8988T (cell line): ENCODE measurements around the gene ZFY.

Experiments
- DNase-seq: peaks from one replicate; pipeline ENCODE4 v3.0.0; 2011

The ZFY gene

GRCh38 chrY:2934861-2935715 lies at the start of gene ZFY:
TSS of gene ZFY (plus strand) at chrY:2935381. CDS start at chrY:2953937, 18,556 bp downstream.
- DNase-seq, result no peak

GRCh38 chrY:2885880-2886279 lies 49.3 kb upstream of the ZFY start:
- DNase-seq, result no peak

DNA sequence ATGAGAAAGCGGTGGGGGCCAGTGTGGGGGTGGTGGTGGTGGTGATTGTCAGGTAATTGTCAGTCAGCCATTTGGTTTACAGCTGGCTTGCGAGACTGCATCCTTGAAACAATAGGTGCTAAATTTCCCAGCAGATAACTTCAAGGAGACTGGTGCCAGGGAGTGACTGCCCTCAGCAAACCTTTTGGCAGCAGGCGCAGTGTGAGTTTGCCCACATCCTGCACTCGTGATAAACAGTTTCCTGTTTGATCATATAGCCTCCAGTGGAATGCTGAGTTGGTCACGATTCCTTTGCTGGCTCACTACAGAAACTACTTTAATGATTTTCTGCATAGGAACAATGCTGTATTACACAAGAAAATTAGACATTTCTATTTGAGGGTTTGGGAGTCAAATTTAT lies 47.8 kb upstream of the ZFY start:
- DNase-seq, result no peak

DNA sequence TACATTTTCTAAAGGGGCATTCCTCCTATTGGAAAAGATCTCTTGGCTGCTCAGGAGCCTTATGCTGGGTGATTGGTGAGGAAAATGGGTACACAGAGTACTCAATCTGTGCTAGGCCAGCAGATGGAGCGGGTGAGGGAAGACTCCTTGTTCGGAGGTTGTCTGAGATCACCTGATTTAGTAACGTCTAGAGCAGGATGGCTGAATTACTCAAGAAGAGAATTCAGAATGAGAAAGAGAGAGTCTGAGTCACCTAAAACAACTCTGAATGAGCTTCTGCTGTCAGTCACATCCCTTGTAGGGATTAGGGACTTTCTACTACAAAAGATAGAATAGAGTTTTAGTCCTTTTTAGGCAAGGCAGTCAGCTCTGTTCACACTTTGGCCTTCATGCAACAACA lies 47.2 kb upstream of the ZFY start:
- DNase-seq, result no peak

- no peak for DNase-seq
These were observed 41.7 kb upstream of the ZFY start for GRCh38 chrY:2893471-2893870.

DNA sequence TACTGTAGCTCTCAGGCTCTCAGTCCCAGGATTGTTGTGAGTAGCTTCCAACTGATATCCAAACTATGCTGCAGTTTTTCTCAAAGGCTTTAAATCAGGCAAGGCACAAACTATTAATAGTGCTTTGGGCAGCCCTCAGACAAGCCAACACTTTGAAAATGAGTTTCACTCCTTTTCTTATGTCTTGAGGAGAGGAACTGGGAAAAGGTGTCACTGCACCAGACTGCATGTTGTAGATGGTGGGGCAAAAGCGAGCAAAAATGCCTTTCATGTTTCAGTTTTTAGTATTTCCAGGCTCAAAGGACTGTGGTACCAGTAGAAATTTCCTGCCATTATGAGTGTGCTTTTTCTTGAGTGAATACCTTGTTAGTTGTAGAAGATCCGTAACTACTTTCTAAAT lies 39.1 kb upstream of the ZFY start:
- no peak for DNase-seq

- no peak for DNase-seq
These were observed 27.8 kb upstream of the ZFY start for GRCh38 chrY:2907356-2907755.

GRCh38 chrY:2913066-2913815 lies 21.9 kb upstream of the ZFY start:
- DNase-seq, result no peak

GRCh38 chrY:2934078-2934477 lies 1.1 kb upstream of the ZFY start:
- DNase-seq, result no peak

GRCh38 chrY:2935716-2936435 lies 695 bp downstream of the ZFY start:
- DNase-seq, result no peak

DNA sequence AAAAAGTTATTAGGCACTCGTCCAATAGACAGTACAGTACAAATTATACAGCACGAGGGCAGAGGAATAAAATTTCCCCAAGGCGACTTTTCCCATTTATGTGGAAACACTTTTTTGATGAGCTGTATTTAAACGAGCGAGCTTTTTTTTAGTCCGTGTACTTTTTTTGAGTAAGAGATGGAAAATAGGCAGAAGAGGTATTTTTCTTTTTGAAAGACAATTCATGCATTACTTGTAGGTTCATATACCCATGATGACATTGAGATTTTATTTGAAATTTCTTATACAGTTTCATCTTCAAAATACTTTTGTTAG lies 1.2 kb downstream of the ZFY start:
- no peak for DNase-seq

GRCh38 chrY:2937149-2937548 lies 2.0 kb downstream of the ZFY start:
- no peak for DNase-seq

GRCh38 chrY:2949590-2950252 lies 14.5 kb downstream of the ZFY start:
- no peak for DNase-seq

DNA sequence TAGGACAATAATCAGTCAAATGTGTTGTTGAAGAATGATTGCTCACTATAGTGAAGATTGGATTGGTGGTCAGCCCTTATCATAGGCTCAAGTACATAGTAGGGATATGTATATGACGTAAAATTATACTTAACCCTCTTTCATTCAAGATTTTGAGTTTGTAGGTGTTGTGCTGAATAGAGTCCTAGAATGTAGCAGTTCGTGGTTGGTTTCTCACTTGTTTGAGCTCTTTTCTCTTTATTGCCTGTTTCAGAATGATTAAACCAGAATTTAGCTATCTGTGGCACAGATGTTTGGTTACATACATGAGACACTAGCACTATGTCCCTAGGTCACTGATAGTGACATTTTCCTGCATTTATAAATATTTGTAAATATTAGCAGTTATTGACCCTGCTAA lies 15.5 kb downstream of the ZFY start:
- DNase-seq, result no peak

GRCh38 chrY:2952912-2953311 lies 17.7 kb downstream of the ZFY start:
- no peak for DNase-seq

DNA sequence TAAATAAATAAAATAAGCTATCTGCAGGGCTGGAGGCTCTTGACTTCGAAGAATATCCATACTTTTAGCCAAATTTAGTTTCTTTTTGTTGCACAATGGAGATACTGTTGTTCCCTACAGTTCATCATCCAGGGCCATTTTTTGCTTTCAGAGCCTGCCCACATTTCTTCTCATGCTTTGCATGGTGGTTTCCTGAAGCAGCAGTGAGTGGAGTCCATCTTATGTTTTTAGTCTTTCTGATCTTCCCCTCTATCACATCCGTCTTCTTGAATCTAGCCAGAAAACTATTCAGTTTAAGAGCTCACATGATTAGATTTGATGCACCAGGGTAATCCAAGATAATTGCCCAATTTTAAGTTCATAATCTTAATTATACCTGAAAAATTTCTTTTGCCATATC lies 19.6 kb downstream of the ZFY start:
- no peak for DNase-seq

- no peak for DNase-seq
These were observed 20.4 kb downstream of the ZFY start for GRCh38 chrY:2955561-2955960.

- DNase-seq, result no peak
These were observed 26.9 kb downstream of the ZFY start for GRCh38 chrY:2962061-2962460.

GRCh38 chrY:2964814-2965213 lies 29.6 kb downstream of the ZFY start:
- no peak for DNase-seq

DNA sequence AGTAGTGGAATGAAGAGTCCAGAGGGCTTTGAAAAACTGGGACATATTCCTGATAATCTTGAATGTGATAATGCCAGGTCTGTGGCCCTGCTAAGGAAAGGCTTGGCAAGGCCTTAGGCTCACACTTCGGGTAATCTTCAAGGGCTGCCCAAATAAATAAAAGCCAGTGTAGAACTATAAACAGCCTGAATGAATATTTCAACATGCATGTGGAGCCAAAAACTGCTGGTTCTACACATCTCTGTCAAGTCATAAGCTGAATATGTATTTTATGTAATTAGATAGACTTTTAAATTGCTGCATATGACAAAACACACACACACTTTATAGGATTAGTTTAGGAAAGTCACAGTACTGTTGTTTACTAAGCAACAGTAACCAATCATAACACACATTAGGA lies 30.4 kb downstream of the ZFY start:
- no peak for DNase-seq

GRCh38 chrY:2969561-2969960 lies 34.4 kb downstream of the ZFY start:
- no peak for DNase-seq

DNA sequence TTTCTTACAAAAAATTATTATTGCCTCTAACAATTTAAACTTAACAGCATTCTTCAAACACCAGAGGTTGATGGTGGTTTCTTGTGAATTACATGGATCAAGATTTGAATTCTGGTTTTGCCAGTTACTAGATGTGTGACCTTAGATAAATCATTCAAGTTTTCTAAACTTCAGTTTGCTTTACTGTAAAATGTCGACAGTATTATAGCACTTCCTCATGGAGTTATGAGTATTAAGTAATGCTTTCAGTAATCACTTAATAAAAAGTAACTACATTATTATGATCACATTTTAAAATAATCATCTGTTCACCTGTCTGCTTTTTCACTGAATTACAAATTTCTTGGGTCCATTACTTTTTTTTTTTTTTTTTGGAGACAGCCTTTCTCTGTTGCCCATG lies 37.5 kb downstream of the ZFY start:
- DNase-seq, result no peak

DNA sequence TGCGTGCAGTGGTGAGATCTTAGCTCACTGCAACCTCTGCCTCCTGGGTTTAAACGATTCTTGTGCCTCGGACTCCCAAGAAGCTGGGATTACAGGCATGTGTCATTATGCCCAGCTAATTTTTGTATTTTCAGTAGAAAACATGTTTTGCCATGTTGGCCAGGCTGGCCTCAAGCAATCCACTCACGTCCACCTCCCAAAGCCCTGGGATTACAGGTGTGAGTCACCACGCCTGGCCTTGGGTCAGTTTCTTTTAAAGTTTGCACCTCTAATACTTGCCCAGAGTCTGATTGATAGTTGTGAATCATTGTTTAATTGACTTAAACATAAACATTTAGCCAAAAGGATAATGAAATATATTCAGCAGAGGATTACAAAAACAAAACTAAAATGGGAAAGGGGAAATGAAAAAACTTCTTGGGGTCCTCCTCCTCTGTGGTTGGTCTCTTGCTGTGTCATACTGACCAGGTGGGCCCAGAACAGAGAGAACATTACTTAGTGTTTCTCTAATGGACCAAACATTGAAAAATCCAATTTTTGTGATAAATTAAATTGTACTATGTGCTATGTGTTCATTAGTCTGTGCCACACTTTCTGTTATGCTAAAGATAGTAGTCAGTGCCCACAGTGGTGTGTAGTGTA lies 38.0 kb downstream of the ZFY start:
- DNase-seq, result no peak
